Inferior parietal cortex (tissue), 1 donor: Measurements from ENCODE around the gene ANKRD13D.
"Not testable (repeated sequence)": the region's sequence is repeated elsewhere in the genome, so short reads cannot be mapped to it uniquely, and the experiment has no call there.

ENCODE experiments used
- DNase-seq: peaks from one replicate; pipeline ENCODE4 v3.0.0-alpha.2; 2016; ENCODE audit errors: extremely low spot score

Gene ANKRD13D

DNA sequence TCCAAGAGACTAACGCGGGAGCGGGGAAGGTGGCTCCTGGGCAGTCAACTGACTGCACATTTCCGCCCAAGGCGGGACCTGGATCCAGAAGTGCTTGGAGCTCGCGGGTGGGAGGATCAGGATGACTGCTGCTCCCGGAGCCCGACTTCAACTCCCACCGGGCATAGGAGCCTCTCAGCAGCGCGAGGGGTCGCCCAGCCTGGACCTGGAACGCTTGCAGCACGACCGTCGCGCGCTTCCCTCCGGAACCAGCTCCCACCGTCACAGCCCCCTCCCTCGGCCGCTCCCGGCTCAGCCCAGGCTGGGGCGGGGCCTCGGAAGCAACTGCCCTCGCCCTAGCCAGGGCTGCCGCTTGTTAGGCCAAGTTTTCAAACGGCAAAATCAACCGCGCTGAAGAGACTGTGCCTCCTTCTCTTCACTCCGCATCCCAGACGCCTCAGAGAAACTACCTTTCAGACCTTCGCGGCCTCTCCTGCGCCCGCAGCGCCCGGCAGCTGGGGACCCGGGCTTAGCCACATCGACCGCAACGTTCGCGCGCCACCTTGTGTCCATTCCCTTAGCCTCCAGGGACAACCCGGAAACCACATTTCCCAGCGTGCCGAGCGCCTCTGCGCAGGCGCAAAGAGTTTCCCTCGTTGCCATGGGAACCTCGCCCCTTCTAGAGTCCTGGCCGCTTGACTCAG is 28.2 kb downstream of the ANKRD13D start:
- peak; percentile 99 for DNase-seq

DNA sequence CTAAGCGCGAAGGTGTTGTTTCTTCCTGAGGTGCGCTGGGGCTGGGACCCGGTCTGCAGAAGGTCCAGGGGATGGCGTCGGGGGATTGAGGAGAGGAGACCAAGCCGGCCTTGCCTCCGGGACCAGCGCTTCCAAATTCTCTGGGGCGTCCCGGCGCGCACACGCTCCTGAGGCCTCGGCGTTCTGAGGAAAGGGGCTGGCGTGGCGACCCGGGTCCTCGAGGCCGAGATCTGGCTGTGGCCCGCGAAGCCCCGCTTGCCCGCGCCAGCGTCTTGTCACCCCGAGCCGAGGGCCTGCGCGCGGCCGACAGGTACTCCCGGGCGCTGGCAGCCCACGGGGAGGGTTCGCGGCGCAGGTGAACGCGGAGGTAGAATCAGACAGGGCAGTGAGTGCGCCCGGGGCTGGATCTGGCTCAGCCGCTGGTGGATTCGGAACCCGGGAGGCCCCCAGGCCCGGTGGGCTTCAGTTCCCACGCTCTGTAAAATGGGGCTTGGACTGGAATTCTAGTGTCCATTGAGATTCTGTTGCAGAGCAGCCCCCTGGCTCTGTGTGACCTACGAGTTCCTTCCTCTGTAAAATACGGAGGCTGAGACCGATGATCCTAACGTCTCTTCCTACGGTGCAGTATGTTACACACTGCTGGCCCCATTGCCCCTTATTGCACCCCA is 28.9 kb downstream of the ANKRD13D start:
- DNase-seq = no peak

DNA sequence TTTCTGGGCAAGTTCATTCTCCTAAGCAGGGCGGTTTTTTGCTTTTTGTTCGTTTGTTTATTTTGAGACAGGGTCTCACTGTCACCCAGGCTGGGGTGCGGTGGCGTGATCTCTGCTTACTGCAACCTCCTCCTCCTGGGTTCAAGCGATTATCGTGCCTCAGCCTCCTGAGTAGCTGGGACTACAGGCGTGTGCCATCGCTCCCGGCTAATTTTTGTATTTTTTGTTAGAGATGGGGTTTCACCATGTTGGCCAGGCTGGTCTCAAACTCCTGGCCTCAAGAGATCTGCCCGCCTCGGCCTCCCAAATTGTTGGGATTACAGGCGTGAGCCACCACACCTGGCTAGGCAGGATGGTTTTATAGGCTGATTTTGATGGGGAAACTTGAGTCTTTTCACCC is 29.8 kb downstream of the ANKRD13D start:
- DNase-seq = not testable (repeated sequence)

DNA sequence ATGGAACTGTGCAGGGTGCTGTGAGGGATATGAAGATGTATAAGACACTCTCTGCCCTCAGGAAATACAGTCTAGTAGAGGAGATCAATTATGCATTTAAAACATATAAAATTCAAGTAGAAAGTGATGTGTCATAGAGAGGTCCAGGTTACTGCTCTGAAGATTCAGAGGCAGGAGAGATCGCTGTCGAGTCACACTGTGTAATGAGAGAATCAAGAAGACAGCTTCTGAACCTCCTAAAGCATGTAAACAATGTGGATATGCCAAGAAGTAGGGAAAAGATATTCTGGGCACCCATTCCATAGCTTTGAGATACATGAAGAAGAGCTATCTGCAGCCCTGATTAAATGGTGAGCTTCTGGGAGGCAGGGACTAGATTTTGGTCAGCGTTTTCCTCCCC is 30.9 kb downstream of the ANKRD13D start:
- no peak for DNase-seq

DNA sequence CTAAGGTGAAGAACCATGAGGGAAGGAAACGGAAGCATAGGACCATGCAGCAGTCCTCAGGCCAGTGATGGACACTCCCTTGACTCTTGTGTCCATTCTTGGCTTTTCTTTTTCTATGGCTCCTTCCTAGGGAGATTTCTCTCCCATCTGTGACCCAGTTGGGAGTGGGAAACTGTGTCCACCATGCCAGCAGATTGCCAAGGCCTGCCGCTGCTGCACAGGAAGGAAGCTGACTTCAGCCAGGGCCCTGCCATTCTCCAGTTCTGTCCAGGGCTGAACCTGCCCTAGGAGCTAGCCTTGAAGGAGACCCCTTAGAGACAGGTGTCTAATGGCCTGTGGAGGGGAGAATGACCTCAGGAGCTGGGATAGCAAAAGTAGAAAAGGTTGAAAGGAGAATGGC is 31.6 kb downstream of the ANKRD13D start:
- no peak for DNase-seq

DNA sequence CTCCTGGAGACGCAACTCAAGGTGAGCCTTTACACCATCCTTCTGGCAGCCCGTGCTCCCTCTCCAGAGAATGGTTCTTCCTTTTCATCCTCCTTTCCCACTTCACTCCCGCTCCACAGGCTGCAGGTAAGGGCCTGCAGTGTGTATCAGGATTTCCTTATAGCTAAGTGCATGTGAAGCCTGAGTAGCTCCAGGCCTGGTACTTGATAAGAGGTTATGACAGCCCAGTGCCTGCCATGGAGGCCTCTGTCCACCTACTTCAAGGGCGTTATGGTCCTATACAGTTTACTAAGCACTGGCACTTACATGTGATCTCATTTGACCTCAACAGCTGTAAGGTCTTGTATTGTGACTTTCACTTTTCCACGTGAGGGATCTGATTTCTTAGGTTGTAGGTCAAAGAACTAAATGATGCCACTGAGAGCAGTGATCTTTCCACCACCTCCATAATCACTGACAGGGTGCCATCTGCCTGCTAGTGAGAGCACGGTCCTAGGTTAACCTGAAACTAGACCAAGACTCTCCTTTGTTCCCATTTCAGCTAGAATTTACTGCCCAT is 32.3 kb downstream of the ANKRD13D start:
- DNase-seq = no peak

DNA sequence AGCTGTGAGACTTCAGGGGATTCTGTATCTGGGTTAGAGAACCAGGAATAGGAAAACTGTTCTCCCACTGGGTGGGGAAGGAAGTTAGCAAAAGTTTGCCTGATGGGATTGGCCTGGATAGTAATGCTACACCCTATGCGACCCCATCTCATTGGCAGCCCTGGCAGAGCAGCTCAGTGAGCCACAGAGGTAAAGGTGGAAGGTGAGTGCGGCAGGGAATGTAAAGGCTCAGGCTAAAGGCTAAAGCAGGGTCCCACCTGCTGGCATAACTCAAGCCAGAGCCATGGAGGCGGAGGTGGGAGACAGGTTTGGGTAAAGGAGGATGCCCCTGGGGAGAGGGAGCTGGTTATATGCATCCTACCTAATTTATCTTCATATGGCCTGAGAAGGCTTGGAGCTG is 32.9 kb downstream of the ANKRD13D start:
- no peak for DNase-seq

DNA sequence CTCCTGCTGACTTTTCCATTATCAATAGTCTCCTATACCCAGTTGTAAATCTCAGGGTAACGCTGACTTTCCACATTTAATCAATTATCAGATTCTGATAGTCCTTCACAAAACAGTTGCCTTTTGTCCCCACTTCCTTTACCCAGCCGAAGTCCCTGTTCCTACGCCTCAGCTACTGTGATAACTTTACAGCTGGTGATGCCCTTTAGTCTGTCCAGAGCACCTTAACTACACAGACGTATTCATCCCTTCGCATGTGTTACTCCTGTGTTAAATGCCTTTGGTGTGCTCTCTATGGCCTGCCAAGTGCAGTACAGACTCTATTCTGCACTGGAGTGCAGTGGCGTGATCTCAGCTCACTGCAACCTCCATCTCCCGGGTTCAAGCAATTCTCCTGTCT is 34.4 kb downstream of the ANKRD13D start:
- DNase-seq = no peak

DNA sequence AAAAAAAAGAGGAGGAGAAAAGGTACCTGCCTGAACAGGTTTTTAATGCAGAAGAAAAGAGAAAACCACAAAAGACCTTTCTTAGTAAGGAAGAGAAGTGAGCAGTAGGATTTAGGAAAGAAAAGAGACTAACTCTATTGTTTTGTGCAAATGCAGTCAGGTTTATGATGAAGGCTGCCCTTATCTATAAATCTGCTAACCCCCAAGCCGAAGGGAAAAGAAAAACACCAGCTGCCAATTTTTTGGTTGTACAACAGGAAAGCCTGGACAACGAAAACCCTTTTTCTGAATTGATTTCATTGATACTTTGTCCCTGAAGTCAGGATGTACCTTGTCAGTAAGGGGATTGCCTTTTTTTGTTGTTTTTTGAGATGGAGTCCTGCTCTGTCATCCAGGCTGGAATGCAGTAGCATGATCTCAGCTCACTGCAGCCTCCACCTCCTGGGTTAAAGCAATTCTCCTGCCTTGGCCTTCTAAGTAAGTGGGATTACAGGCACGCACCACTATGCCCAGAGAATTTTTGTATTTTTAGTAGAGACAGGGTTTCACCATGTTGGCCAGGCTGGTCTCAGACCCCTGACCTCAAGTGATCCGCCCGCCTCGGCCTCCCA is 43.1 kb downstream of the ANKRD13D start:
- no peak for DNase-seq

DNA sequence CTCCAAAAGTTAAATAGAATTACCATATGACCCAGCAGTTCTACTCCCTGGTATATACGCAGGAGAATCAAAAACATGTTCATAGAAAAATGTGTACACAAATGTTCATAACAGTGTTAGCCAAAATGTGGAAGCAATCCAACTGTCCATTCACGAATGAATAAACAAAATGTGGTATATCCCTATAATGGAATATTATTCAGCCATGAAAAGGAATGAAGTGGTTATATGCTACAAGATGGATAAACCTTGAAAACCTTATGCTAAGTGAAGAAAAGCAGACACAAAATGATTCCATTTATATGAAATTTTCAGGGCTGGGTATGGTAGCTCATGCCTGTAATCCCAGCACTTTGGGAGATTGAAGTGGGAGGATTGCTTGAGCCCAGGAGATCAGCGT is 48.2 kb downstream of the ANKRD13D start:
- DNase-seq = no peak

DNA sequence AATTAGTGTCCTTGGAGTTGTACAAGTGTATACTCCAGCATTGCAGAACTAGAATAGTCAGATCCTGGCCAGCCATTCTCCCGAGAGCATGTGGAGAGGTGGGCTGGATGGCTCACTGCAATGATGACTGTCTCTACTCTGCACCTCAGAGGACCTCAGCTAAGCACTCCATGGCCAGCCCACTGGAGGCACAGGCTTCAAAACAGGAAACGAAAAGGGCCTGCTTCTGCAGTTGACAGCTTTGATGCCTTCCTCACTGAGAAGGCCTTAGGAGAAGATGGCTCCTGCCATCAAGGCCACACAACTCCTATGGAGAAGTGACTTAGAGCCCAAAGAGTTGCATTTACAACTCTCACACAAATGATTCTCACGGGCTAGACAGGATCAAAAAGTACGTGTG is 55.2 kb downstream of the ANKRD13D start:
- no peak for DNase-seq

DNA sequence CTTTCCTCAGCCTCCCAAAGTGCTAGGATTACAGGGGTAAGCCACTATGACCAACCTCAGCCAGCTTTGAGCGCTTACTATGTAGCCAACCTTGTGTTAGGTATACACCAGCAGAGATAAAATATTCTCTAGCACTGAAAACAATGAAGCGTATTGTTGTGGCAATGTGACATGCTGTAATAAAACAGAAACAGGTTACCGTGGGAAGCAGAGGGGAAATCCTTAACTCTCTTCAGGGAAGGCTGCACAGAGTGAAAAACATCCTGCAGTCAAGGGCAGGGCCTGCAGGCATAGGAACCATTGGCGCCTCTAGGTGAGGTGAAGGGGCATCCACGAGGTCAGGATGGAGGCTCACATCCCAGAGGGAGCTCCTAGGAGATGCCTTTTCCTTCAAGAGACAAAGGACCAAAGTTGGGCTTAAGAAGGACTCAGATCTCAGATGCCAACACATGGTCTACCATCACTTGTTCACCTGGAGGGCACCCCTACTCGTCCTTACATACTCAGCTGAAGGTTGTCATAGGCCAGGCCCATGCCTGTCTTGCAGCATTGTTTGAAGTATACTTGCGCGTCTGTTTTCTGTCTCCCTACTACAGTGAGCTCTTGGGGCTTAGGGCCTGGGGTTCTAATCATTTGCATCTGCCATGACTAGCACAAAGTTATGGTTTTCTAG is 56.3 kb downstream of the ANKRD13D start:
- DNase-seq = no peak

DNA sequence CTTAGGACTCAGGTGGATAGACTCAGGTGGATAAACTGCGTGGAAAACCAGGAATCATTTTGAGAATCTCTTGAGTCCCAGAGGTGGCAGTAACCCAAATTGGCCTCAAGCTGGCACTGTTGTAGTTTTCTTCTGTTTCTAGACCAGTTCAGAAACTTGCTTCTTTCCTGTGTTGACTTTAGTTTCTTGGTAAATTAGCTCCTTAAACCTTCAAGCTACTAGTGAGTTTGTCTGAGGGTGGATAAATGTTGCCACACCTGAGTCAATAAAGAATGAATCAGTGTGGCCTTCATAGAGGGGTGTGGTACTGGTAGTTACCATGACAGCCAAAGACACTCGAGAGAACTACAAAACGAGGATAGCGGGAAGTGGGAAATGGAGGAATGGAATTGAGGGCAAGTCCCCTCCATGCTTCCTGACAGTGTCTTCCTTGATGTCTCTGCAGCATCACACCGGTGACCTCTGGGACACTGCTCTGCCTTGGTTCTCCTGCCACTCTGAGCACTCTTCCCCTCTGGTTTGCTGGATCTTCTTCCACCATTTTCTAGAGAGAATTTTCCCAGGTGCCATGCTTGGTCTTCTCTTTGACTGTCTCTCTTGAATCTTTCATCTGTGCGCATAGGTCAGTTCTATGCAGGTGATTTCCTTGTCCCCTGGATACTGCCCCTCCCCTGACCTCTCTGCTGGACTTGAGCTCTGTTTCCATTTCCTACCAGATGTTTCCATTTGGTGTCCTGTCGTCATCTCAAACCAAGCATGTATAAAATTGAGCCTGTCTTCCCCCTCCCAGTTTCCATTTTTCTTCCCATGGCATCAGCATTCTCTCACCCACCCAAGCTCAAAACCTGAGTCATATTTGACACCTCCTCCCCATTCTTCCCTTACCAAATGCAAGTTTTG is 57.1 kb downstream of the ANKRD13D start:
- no peak for DNase-seq

DNA sequence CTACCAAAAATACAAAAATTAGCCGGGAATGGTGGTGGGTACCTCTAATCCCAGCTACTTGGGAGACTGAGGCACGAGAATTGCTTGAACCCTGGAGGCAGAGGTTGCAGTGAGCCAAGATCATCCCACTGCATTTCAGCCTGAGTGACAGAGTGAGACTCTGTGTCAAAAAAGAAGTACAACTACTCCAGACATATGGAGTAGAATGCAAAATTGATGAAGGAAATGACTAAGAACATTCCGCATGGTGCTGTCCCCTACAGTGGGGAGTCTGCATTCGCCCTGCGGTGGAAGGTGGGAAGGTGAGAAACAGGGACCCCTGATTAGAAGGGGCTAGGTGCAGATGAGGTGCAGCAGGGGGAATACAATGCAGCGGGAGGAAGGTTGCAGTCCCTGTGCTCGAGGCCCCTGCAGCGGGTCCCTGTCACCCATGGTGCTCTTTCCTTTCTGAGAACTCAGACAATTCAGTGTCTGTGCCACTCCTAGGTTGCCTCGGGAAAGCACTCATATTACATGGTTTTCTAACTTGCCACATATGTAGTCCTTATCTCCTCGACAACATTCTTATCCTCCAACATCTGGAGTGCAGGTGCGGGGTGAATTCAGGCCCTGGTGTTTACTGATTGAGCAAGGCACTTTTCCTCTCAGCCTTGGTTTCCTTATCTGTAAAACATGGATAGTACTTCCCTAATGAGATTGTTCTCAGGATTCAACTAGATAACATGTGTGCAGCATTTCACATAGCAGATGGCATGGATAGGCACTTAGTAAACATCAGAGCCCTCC is 59.1 kb downstream of the ANKRD13D start:
- no peak for DNase-seq

DNA sequence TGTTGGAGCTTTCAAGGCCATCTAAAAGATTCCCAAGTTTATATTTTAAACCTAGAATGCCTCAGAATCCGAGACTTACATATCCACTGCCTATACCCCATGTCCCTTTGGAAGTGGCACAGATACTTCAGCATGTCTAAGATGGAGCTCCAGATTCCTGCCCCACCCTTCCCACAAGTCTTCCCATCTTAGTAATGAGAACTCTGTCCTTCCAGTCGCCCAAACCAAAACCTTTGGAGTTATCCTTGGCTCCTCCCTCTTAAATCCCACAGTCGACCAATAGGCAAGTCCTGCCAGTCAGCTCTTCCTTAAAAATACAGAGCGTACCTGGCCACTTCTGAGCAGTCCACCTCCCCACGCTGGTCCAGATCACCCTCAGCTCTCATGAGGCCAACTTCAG is 59.9 kb downstream of the ANKRD13D start:
- DNase-seq = no peak

DNA sequence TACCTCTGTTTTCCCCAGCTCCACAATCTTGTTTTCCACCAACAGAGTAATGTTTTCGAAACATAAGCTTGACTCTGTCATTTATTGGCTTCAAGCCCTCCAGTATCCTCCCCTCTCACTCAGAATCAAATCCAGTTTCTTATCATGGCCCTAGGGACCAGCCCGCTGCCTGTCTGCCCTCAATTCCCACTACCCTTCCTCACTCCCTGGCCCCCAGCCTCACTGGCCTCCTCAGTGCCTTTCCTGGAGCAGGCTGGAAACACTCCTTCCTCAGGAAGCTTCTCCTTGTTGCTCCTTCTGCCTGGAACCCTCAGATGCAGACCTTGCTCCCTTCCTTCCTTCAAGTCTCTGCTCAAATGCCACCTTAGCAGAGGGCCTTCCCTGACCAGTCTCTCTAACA is 60.4 kb downstream of the ANKRD13D start:
- no peak for DNase-seq

DNA sequence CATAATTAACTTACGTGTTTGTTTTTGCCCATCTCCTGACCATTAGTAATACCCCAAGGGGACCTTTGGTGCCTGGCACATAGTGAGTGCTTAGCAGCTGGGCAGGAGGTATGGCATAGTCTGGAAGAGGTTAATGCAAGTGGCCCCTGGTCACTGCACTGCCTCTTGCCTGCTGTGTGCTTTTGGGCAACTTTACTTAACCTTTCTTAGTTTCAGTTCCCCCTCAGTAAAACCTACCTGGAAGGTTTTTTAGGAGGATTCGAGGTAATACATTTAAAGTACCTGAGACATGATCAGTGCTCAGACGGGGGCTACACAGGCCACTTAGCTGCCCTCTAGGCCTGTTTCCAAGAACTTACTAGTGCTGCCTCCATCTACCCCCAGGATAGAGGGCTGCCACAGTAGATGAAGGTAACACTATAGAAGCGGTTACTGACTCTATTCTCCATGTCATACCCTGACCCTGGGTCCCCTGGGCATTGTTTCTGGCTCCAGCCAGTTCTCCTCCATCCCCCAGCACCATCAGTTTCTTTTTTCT is 60.9 kb downstream of the ANKRD13D start:
- no peak for DNase-seq

DNA sequence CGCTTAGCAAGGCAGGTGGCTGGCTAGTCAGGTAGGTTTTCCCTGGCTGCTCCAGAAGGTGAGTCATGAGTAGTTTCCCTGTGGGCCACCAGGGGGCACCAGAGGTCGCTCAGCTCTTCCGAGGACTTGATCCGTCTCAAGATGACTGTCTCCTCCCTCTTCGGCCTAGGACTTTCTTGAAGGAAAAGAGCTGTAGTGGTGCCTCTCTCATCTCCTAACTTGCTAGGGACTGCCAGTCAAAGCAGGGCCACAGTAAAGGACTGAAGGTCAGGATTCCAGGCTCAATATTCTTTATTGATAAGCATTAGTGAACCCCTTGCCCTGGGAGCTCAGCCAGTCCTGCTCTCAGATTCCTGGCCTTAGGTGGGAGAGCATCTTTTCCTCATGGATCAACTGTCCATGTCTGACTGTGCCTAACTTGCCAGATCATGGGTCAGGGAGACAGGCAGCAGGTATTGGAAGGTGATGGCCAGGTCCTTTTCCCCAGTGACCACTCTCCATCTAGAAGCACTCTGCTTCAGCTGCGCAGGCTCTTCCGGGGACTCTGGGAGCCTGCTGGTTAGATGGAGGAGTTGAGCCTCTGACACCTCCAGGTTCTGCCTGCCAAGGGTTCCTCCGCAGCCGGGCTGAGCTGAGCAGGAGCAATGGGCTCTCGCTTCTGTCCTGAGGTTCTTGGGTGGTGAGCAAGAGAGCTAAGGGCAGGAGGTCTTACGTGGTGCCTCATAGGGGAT is 62.3 kb downstream of the ANKRD13D start:
- DNase-seq = peak; percentile 78
